Mammary epithelial cell (primary cell): Measurements from ENCODE around the gene SMAD7.

Experiments used
- EZH2 ChIP-seq: IDR thresholded peaks from 2 replicates; pipeline ENCODE4 v1.6.1; 2012; ENCODE audit warnings: low read length, inconsistent platforms, borderline replicate concordance
- TF ChIP-seq, protein P1 (sequence below), 2 donors: IDR thresholded peaks in 1 of 2; conservative IDR thresholded peaks in 1 of 2; 2 replicates each; pipeline ENCODE4 v1.5.1; 2011 to 2012; ENCODE audit warnings: inconsistent platforms in 2 of 2, low read length in 2 of 2, mild to moderate bottlenecking in 2 of 2, control low read depth in 1 of 2, low read depth in 1 of 2; ENCODE audit not compliant: insufficient read depth in 1 of 2; ENCODE audit errors: extremely low read depth in 1 of 2

DNA sequence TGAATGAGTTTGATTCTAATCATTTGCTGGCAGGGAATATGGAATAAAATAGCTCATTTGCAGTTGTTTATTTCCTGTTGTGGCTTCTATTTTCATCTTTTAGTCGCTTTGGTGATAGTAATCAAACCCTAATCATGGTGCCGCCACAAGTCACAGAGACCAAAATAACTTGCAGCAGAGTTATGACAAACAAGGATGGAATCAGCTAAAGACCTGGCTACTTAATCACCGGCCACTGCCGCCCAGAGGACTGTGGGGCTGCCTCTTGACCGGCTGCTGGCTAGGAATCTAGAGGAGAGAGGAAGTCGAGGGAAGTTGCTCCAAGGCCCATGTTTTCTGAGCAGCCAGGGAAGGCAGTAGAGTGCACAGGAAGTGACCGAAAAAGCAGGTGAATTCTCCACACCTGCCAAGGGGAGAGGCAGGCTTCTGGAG, 5.1 kb upstream of the SMAD7 start:
- TF ChIP-seq, protein P1, sequence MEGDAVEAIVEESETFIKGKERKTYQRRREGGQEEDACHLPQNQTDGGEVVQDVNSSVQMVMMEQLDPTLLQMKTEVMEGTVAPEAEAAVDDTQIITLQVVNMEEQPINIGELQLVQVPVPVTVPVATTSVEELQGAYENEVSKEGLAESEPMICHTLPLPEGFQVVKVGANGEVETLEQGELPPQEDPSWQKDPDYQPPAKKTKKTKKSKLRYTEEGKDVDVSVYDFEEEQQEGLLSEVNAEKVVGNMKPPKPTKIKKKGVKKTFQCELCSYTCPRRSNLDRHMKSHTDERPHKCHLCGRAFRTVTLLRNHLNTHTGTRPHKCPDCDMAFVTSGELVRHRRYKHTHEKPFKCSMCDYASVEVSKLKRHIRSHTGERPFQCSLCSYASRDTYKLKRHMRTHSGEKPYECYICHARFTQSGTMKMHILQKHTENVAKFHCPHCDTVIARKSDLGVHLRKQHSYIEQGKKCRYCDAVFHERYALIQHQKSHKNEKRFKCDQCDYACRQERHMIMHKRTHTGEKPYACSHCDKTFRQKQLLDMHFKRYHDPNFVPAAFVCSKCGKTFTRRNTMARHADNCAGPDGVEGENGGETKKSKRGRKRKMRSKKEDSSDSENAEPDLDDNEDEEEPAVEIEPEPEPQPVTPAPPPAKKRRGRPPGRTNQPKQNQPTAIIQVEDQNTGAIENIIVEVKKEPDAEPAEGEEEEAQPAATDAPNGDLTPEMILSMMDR (conservative IDR thresholded peaks at IDR 0.05 in 1 of 2, IDR thresholded peaks at IDR 0.05 in 1 of 2; ENCODE audit: extremely low read depth in 1 of 2, insufficient read depth in 1 of 2, low read depth in 1 of 2, low read length in 2 of 2) = peak in 1 of 2 donors; percentile 11
- TF ChIP-seq EZH2 = no peak
